Cortex of kidney (tissue), 1 donor: Measurements from ENCODE around the gene TMEM208.

Experiments used
- DNase-seq: peaks from one replicate; lab custom pipeline; 2025; lab: John Stamatoyannopoulos, UW

Gene TMEM208

DNA sequence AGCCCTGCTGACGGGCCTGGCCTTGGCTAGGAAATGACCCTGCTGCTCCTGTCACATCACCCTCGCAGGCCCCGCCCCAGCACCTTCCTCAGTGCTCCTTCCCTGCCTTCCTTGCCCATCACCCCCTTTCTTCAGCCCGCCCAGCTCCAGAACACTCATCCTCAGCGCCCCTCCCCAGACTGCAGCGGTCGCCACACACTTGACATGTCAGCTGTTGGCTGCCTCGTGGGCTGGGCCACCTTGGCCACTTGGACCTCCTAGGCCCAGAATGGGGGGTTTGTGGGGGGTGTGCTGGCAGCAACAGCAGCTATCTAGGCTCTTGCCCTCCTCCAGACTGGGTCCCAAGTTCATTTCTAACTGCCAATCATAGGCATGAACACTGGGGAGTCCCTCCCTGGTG is 17.4 kb upstream of the TMEM208 start:
- DNase-seq, result no peak

DNA sequence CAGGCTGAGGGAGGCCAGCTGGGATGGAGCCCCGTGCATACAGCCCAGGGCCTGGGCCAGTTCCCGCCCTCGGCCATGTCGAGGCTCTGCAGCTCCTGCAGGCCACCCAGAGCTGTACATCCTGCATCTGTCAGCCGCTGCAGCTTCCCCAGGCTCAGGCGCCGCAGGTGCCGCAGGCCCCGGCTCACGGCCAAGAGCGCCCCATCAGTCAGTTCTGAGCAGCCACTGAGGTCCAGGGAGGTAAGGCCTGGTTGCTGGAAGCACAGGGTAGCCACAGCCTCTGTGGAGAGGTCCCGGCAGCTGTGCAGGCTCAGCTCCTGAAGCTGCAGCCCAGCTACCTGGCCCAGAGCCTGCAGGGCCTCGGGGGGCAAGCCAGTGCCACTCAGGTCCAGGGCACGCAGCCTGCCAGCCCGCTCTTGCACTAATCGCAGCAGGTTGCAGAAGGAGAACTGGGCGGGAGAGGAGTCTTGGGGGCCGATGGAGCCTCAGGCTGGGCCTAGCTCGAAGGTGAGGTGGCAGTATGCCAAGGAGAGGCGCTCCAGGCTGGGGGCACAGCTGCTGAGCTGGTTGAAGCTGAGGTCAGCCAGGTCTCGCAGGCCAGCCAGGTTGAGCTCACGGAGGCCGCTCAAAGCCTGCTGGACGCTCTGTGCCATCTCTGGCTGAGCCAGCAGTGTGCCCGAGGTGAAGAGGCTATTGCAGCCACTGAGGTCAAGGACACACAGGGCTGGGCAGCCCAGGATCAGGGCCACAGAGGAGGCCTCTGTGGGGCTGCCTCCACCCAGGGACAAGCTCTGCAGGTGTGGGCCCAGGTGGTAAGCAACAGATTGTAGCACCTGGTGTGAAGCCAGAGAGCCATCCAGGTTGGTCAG is 16.6 kb upstream of the TMEM208 start:
- DNase-seq, result no peak

DNA sequence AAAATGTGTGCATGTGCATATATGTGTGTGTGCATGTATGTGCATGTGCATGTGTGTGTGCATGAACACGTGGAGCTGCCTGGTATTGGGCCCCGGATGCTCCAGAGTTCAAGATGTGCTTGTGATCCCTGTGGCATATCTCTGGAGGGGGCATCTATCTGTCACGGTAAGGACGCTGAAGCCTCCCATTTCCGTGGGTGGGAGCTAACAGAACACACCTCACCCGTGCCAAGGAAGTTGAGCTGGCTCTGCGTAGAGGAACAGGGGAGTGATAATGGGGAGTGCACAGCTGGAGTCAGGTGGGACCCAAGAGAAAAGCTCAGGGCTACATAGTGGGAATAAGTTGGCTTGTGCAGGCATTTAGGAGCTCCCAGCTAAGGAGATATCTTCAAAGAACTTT is 15.3 kb upstream of the TMEM208 start:
- no peak for DNase-seq

DNA sequence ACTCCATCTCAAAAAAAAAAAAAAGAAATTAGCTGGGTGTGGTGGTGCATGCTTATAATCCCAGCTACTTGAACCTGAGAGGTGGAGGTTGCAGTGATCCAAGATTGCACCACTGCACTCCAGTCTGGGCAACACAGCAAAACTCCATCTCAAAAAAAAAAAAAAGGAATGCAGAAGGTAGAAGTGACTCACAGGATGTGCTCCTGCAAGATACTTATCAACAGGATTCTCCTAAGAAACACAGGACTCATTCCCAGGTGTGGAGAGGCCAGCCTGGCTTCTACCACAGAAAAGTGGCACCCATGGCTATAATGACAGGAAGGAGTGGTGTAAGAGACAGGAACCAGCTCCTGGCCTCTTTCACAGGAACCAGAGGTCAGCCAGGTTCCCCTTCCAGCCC is 14.2 kb upstream of the TMEM208 start:
- DNase-seq, result no peak

DNA sequence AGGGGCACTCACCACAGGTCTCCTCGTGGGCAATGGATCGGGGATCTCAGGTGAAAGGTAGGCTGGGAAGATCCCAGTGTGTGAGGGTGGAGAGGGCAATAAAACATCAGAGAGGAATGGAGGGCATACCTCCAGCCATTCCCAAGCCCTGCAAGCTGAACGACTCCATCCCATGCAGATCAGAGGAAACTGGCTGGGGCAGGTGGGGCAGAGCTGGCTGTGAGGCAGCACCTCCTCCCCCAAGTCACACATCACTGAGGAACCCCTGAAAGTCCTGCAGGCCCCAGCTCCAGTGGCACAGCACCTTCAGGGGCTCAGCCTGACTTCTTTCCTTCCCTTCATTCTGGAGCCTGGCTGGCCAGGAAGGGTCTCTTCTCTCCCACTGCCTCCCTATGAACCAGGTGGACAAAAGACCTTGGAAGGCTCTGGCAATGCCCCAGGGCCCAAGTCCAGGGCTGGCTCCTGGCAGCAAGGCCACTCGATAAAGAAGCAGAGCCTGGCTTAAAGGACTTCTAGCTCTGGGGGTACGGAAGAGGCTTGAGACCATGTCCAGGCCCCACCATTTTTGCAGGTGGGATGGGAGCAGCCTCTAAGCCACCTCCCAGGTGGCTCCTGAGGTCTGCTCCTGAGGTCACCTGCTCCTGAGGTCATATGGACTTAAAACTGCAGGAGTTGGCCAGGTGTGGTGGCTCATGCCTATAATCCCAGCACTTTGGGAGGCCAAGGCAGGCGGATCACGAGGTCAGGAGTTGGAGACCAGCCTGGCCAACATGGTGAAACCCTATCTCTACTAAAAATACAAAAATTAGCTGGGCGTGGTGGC is 13.5 kb upstream of the TMEM208 start:
- no peak for DNase-seq

DNA sequence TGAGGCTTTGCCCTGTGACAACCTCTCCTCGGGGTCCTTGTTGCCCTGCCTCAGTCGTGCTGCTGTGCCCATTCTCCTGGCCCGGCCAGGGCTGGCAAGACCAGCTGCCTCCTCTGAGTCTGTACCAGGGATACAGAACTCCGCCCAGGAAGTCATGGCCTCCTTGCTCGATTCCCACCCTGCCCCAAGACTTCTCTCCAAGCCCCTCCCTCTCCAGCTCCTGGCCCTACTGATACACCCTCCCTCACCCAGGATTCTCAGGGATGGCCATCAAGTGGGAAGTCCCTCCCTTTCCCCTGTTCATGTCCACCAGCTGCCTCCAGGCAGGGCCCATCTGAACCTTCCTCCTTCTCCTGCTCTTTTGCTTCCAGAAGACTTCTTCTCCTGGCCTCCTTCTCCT is 11.2 kb upstream of the TMEM208 start:
- no peak for DNase-seq

DNA sequence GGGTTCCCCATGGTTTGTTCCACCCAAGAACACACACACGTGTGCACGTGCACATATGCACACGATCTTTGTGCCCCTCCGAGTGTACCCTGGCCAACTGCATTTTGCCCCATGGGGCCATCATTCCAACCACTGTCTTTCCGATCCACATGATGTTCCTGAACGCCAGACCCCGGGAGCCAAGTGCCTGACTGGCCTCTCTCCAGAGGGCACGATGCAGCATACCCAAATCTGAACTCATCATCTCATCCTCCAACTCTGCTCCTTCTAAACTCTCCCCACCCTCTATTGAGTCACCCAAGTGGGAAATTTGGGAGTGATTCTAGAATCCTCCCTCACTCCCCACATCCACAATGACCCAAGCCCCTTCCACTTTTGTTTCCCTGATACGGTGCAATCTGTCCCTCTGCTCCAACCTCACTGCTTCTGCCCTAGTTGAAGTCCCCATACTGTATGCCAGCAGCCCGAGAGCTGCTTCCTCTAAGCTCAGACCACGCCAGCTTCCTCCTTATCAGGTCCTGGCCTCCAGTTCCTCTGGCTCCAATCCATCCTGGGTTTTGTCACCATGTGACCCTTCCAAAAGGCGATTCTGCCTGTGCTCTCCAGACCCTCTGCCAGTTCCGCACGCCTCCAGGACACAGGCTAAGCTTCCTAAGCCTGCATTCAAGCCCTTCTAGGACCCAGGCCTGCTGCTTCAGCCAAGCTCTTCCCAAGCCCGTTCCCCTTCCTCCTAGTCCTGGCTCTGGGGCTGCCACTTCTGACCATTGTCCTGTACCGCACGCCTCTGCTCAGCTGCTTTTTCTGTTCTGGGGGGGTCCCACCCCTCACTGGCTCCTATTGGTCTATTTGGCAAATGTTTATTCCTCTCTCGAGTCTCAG is 10.1 kb upstream of the TMEM208 start:
- DNase-seq, result no peak

DNA sequence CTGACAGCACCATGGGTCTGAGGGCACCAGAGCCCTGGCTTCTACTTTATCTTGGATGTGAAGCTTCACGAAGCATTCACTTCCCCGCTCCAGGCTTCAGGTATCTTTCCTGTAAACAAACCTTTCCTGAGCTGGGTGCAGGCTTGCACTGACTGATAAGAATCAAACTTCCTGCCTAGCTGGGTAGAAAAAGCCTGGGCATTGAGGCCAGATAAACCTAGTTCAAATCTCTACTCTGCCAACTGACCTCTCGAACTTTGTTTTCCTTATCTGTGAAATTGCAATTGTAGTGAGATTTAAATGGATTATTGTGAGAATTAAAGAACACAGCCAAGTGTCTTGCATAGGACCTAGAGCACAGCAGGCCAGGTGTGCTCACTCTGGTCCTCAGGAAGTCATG is 2.9 kb upstream of the TMEM208 start:
- DNase-seq, result no peak

DNA sequence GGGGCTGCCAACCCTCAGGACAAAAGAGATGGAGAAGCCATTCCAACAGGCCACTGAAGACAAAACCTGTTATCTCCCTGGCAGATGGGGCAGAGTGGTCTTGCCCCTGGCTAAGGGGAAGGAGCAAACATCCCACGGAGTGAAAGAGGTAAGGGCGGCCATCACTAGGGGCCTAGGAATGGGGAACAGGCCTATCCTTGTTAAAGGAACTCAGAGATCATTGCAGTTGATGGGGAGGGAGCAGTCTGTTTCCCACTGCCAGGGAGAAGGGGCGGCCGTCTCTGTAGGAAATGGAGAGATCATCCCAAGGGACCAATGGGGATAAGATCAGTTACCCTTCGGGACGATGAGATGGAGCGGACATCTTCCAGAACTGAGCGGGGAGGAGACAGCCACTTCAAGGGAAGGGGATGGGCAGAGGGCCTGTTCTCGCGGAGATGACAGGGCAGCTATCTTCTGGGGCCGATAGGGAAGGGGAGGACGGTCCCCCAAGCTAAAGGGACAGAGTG is 581 bp upstream of the TMEM208 start:
- DNase-seq, result no peak

DNA sequence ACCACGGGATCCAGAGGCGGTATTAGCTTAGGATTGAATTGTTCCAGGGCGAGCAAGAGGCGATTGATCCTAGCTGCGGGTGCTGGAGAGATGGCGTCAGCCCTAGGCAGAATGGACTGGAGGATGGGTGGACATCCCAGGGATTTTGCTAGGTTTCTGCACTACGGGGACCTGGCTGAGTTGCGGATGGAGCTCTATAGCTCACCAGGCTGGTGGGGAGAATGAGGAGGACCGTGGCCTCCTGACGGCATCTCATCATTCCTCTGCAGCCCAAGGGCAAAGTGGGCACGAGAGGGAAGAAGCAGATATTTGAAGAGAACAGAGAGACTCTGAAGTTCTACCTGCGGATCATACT is 614 bp downstream of the TMEM208 start:
- DNase-seq, result no peak

DNA sequence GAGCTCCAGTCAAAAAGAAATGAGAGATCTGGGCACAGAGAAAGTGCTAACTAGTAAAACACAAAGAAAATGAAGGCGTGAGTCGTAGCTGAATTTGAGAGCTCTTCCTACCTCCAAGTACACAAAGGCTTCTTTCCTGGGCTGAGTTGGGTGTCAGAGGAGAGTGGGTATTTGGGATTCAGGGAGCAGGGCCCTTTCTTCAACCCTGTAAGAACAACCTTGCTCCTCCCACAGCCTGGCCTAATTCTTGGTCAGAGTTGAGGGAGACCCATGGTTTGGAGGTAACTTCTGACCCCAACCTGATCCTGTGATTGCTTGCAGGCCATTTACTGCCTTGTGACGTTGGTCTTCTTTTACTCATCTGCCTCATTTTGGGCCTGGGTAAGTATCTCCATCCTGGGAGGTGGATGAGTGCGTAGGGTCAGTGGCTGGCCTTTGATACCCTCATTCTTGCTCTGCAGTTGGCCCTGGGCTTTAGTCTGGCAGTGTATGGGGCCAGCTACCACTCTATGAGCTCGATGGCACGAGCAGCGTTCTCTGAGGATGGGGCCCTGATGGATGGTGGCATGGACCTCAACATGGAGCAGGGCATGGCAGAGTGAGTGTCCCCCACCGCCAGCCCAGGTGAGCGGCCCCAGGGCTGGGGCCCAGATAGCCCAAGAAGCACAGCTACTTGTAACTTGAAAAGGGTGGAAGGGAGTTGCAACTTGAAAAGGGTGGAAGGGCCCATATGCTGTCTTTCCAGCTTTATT is 1.3 kb downstream of the TMEM208 start:
- no peak for DNase-seq

DNA sequence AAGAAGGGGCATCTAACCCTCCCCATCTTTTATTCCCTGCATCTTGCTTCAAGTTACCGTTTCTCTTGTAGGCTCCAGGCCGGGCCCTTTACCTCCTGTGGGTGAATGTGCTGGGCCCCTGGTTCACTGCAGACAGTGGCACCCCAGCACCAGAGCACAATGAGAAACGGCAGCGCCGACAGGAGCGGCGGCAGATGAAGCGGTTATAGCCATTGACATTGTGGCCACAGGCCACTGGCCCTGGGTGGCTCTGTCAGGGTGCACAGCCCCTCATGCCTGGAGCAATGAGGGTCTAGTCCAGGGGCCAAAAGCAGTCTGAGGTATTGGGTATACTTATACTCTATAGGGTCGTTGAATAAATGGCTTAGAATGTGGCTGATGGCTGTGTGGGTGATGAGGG is 2.0 kb downstream of the TMEM208 start:
- DNase-seq, result no peak

DNA sequence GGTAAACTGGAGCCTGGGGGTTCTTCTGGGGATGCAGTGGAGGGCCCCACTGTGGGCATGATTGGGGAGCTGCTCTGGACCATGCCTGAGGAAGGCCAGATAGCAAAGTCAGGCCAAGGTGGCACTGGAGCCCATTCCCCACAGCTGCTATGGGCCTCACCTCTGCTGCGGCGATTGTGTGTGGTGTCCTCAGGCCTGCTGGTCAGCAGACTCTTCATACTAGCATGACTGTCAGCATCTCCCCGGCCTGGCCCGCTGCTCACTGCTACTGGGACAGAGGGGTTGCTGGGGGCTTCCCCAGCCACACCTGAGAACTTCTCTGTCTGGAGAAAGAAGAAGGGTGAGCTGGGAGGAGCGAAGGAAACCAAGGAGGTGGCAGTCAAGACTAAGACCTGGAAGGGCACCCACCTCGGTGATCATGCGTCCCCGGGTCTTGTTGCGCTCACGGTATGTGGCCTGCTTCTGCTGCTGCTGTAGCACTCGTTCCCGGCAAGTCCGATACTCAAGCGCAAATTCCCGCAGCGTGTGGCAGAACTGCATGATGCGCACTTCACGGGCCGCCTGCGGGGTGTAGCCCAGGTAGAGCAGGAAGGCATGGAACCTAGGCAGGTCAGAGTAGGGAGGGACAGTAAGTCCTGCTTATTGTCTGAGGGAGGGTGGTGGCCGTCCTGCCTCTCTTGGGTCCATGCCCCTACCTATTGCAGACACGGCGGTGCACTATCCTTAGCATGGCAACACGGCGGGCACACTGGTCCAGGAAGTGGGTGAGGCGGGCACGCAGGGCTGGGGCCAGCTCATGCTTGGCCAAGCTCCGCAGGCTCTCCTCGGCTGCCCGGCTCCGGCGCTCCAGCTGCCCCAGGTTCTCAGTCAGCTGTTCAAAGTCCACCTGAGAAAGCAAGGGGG is 3.2 kb downstream of the TMEM208 start:
- DNase-seq, result no peak

DNA sequence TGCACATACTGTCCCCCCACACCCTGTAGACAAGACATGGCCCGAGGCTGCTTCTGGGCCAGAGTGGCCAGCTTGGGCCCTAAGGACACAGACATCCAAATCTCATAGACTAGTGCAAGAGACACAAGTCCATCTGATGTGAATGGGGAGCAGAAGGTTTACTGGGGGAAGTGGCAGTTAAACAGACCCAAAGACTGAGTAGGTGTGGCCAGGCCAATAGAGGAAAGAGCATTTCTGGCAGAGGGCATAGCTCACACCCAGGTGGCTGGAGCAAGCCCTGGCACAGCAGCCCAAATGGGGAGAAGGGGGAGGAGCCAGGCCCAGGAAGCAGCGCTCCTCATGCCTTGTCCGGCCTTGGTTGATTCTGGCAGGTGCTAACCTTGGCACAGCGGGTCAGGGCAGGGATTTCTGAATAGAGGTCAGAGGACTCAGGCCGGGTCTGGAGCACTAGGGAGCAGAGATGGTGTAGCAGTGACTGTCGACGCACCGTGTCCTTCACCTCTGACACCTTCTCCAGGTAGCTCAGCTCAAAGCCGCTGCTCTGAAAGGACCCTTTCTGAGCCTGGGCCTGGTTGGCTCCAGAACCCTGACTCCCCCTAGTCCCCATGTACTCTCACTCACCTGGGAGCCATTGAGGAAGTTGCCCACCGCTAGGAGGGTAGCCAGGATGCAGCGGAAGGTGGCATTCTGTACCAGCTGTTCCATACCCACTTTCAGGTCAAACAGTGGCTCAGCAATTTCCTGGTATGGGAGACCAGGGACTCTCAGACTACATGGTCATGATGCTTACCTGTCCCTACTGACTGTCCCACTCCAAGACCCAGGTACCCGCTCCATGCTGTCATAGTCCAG is 4.1 kb downstream of the TMEM208 start:
- DNase-seq, result no peak

DNA sequence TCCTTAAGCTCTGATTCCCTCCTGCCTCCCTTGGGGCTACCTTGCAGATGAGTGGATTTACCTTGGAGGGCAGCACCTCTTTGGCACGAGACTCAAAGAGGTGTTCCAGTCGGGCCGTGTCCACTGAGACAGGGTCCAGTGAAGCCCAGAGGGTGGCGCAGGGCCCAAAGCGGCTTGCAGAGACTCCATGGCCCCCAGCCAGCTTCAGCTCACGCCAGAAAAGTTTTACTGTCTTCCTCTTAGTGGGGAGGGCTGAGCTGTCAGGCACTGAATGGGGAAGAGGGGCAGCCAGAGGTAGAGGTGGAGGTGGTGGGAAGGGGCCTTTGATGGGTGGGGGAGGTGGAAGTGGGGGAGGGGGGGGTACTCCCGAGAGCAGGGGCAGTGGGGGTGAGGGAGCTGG is 6.7 kb downstream of the TMEM208 start:
- DNase-seq, result no peak

DNA sequence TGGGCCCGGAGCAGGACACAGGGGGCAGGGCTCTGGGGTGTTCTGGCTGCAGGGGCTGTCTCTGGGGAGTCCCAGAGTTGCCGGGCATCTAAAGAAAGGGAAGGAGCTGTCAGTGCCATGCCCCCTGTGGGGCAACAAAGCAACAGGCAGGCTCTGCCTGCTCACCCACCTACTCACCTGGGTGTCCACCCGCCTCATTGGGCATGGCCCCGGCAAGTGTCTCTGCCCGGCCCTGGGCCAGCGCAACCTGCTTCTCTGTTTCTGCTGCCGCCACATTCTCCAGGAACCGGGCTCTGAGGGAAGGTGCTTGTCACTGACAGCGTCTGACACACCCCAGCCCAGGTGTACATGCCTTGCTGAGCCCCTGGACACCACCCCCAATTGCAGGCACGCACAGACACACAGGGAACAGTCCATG is 7.3 kb downstream of the TMEM208 start:
- no peak for DNase-seq

DNA sequence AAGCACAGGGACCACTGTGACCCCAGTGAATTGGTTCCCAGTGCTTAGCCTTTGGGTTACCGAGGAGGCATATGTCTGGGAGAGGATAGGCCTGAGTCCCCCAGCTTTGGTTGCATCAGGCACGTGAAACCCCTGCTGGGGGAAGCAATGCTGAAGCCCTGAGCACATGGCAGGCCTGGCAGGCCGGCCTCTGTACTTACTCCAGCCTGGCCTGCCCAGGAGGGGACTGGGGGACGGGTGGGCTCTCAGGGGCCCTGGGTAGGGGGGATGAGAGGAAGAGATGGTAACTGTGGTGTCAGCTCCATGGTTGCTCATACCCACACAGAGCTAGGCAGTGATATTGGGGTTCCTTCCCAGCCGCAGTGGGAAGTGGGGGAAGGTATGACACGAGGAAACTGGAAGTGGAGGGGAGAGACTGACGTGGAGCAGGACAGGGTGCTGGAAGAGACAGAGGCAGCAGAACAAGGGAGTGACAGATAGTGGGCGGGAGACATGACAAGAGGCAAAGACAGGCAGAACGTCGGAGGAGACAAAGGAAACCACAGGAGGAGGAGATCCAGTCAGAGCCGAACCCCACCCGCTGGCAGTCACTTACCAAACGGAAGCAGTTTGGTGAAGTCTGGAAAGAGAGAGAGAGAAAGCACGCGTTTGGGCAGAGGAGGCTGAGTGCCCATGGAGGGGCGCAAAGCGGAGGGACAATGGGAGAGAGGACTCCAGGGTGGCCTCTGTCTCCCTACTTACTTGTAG is 9.1 kb downstream of the TMEM208 start:
- no peak for DNase-seq

DNA sequence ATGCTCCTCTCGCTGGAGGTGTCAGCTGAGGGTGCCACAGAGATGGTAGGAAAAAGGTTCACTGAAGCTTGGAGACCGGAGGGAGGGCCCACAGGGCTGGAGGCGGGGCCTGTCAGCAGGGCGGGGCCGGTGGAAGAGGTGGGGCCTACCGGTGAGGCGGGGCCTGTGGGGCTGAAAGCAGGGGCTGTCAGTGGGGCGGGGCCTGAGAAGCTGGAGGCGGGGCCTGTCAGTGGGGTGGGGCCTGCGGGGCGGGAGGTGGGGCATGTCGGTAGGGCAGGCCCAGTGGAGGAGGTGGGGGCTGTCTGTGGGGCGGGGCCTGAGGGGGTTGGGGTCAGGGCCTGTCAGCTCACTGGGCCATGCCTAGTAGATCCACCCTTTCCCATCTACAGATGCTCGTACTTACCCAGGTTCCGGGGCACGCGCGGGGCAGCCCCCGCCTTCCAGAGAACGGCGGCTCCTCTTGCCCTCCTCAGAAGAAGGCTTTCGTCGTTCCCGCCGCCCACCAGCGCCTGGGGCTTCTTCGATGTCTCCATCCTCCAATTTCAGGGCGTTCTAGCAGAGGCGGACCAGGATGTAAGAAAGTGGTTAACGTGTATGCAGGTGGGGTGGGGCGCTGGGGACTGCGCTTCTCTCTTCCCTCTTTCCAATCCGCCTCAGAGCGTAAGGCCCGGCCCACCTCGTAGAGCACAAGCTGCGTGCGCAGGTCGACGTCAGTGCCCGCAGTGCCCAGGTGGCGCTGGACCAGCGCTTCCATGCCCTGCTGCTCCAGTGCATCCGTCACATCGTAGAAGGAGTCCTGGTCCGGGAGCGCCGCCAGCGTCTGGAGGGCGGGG is 9.8 kb downstream of the TMEM208 start:
- DNase-seq, result no peak
